ENCODE results near the gene GNAS.
"Not testable (repeated sequence)": the region's sequence is repeated elsewhere in the genome, so short reads cannot be mapped to it uniquely, and the experiment has no call there.

The GNAS gene

GRCh38 chr20:58828804-58829203, 23.7 kb upstream of the GNAS start:
- not testable (repeated sequence) for DNase-seq

GRCh38 chr20:58829531-58829941, 23.0 kb upstream of the GNAS start:
- DNase-seq: no peak

GRCh38 chr20:58832457-58832856, 20.1 kb upstream of the GNAS start:
- no peak for DNase-seq

GRCh38 chr20:58833921-58834320, 18.6 kb upstream of the GNAS start:
- DNase-seq: no peak

GRCh38 chr20:58835231-58835630, 17.3 kb upstream of the GNAS start:
- DNase-seq: no peak

GRCh38 chr20:58836616-58837204, 15.8 kb upstream of the GNAS start:
- no peak for DNase-seq

GRCh38 chr20:58837717-58838116, 14.8 kb upstream of the GNAS start:
- no peak for DNase-seq

GRCh38 chr20:58838174-58838573, 14.3 kb upstream of the GNAS start:
- no peak for DNase-seq

- peak; percentile 63 for DNase-seq
Measured at GRCh38 chr20:58839474-58839874, 13.0 kb upstream of the GNAS start.

- DNase-seq: no peak
Measured at GRCh38 chr20:58839991-58840747, 12.3 kb upstream of the GNAS start.

- DNase-seq: no peak
Measured at GRCh38 chr20:58840816-58841538, 11.5 kb upstream of the GNAS start.

- DNase-seq: no peak
Measured at GRCh38 chr20:58841539-58842264, 10.8 kb upstream of the GNAS start.

- DNase-seq: no peak
Measured at GRCh38 chr20:58842276-58842675, 10.2 kb upstream of the GNAS start.

- DNase-seq: no peak
Measured at GRCh38 chr20:58843128-58843556, 9.4 kb upstream of the GNAS start.

GRCh38 chr20:58845706-58846105, 6.8 kb upstream of the GNAS start:
- DNase-seq: no peak

- DNase-seq: no peak
Measured at GRCh38 chr20:58847463-58847862, 5.1 kb upstream of the GNAS start.

- peak; percentile 90 for DNase-seq
Measured at GRCh38 chr20:58850693-58851174, 1.8 kb upstream of the GNAS start, which contains the start of gene GNAS-AS1. Gene GNAS-AS1, minus strand, starts transcription at chr20:58850902.

- DNase-seq: peak; percentile 30
Measured at GRCh38 chr20:58851221-58851968, 1.1 kb upstream of the GNAS start.

- no peak for DNase-seq
Measured at GRCh38 chr20:58851969-58852458, 502 bp upstream of the GNAS start.

- no peak for DNase-seq
Measured at GRCh38 chr20:58853466-58853865, 950 bp downstream of the GNAS start.

- no peak for DNase-seq
Measured at GRCh38 chr20:58853976-58854637, 1.6 kb downstream of the GNAS start.

Data from stimulated activated CD8-positive, alpha-beta memory T cell treated with anti-CD3 and anti-CD28 coated beads, Interleukin-4, amount 100 ng/mL, for 48 hours (primary cell).